Kidney (tissue), 14 donors: Measurements from ENCODE around the gene ROR2. TPM values are rescaled to one million over a fixed set of nuclear protein-coding genes. Genes with fewer than 3 reads are reported as not detected.

Source experiments
- DNase-seq, 5 donors: peaks; one replicate each; pipeline ENCODE4 v3.0.0-alpha.2; 2013 to 2020
- FAIRE-seq: peaks from 2 replicates; lab custom pipeline; 2012; peaks lifted over from hg19 to GRCh38; lab: Jason Lieb, UNC
- H3K27ac ChIP-seq, 2 donors: one replicate each; pipeline ENCODE4 v1.7.0; 2013; ENCODE audit warnings: low read depth in 2 of 2, low read length in 2 of 2, inconsistent platforms in 1 of 2
- H3K27me3 ChIP-seq: one replicate; pipeline ENCODE4 v1.7.1; 2013; ENCODE audit warnings: low read length, inconsistent platforms; ENCODE audit not compliant: control insufficient read depth, insufficient read depth
- H3K36me3 ChIP-seq, 3 donors: one replicate each; pipeline versions ENCODE4 v1.7.0 to v1.7.1; 2013; ENCODE audit warnings: low read length in 3 of 3, control low read depth in 1 of 3, inconsistent platforms in 1 of 3; ENCODE audit not compliant: insufficient read depth in 3 of 3, control insufficient read depth in 2 of 3
- H3K4me1 ChIP-seq, 3 donors: one replicate each; pipeline versions ENCODE4 v1.7.0 to v1.7.1; 2013; ENCODE audit warnings: low read length in 3 of 3, inconsistent platforms in 1 of 3, low read depth in 1 of 3; ENCODE audit not compliant: control insufficient read depth in 2 of 3, insufficient read depth in 2 of 3
- H3K4me3 ChIP-seq, 3 donors: one replicate each; pipeline versions ENCODE4 v1.7.0 to v1.8.1; 2013; ENCODE audit warnings: low read length in 3 of 3, control low read depth in 1 of 3, inconsistent platforms in 1 of 3
- H3K9ac ChIP-seq, 3 donors: one replicate each; pipeline versions ENCODE4 v1.7.0 to v1.7.1; 2013; ENCODE audit warnings: low read length in 3 of 3, control low read depth in 1 of 3, inconsistent platforms in 1 of 3
- H3K9me3 ChIP-seq, 3 donors: one replicate each; pipeline versions ENCODE4 v1.7.0 to v1.7.1; 2013; ENCODE audit warnings: low read length in 3 of 3, control low read depth in 1 of 3, inconsistent platforms in 1 of 3; ENCODE audit not compliant: control insufficient read depth in 2 of 3, insufficient read depth in 1 of 3
- CTCF ChIP-seq: IDR thresholded peaks from 3 replicates; pipeline ENCODE4 v1.5.1; 2012; ENCODE audit warnings: mild to moderate bottlenecking, moderate library complexity, borderline replicate concordance; ENCODE audit not compliant: insufficient read depth; ENCODE audit errors: extremely low read depth
- intact Hi-C: fragments of 100-400 bp; cut with DNase I; formaldehyde crosslinking; loops from one replicate; pipeline ENCODE4 v1.11.1; 2022
- polyA plus RNA-seq: library from polyadenylated mRNA; stranded (reverse); fragments of 350-450 nt; fragmentation: Illumina TruSeq; extraction: RNeasy Lipid Tissue Mini Kit (QIAGEN cat#74804); gene quantifications from one replicate; pipeline ENCODE4 v1.2.3, GENCODE V29; 2014; ENCODE audit warnings: low read depth, low replicate concordance; ENCODE audit not compliant: insufficient read depth
- total RNA-seq: library from RNA; stranded (reverse); fragmentation: NEBNext Ultra II Directional; extraction: Animal tissue kit (Norgen Biotek cat#: 25700); gene quantifications from one replicate; pipeline ENCODE4 v1.2.1, GENCODE V29; 2021
- donor health status: control.
- donor health status: control.
- donor health status: control.
- donor health status: control.
- donor health status: control.
- donor health status: DM: yes; HTN: yes; CAD: no.
- donor health status: Normal renal cell carcinoma (clear cell type).

ROR2 gene
- total and polyA plus RNA-seq, 2 donors from 2014 or later, result 1.5 to 5.7 TPM

GRCh38 chr9:91885746-91886413, 64.1 kb downstream of the ROR2 start:
- Histone ChIP-seq H3K4me1 (peaks cover 0 to 2% (median 0%) of the 10 kb centered on the region in 3 donors), H3K27ac (no peak overlapping the region), H3K36me3 (no peaks in the 10 kb centered on the region), H3K9ac (no peak overlapping the region), H3K9me3 (no peaks in the 10 kb centered on the region), H3K27me3 (no peaks in the 10 kb centered on the region), H3K4me3 (peak overlapping the region in 1 of 3 donors; percentile 6)
- DNase-seq (peak in 3 of 5 donors; percentile 35 to 65 (median 54)), FAIRE-seq (no peak)
- no peak for TF ChIP-seq CTCF
- intact Hi-C loops, result no loop called here

- Histone ChIP-seq H3K27me3 (no peaks in the 10 kb centered on the region), H3K4me1 (peaks cover 0 to 2% (median 0%) of the 10 kb centered on the region in 3 donors), H3K36me3 (no peaks in the 10 kb centered on the region), H3K9me3 (no peaks in the 10 kb centered on the region), H3K9ac (no peak overlapping the region), H3K4me3 (no peak overlapping the region), H3K27ac (peak overlapping the region in 1 of 2 donors; percentile 15)
- DNase-seq (no peak), FAIRE-seq (no peak)
- intact Hi-C loops, result no loop called here
- TF ChIP-seq CTCF, result no peak
Observed at GRCh38 chr9:91884696-91885687, 65.0 kb downstream of the ROR2 start.

- Histone ChIP-seq H3K27me3 (no peaks in the 10 kb centered on the region), H3K36me3 (no peaks in the 10 kb centered on the region), H3K9ac (no peak overlapping the region), H3K9me3 (no peaks in the 10 kb centered on the region), H3K4me1 (peaks cover 0 to 2% (median 0%) of the 10 kb centered on the region in 3 donors), H3K27ac (no peak overlapping the region), H3K4me3 (no peak overlapping the region)
- intact Hi-C loops, result no loop called here
- DNase-seq (no peak), FAIRE-seq (no peak)
- TF ChIP-seq CTCF, result no peak
Observed at GRCh38 chr9:91884153-91884552, 65.9 kb downstream of the ROR2 start.
